GM21423 (cell line): ENCODE data around the gene B4GALT3.

Experiments used
- ATAC-seq: cut with Tn5 transposase; IDR thresholded peaks from one replicate; pipeline ENCODE4 v1.9.1; 2021; ENCODE audit warnings: mild to moderate bottlenecking, moderate library complexity; ENCODE audit not compliant: unreplicated experiment

B4GALT3 gene

DNA sequence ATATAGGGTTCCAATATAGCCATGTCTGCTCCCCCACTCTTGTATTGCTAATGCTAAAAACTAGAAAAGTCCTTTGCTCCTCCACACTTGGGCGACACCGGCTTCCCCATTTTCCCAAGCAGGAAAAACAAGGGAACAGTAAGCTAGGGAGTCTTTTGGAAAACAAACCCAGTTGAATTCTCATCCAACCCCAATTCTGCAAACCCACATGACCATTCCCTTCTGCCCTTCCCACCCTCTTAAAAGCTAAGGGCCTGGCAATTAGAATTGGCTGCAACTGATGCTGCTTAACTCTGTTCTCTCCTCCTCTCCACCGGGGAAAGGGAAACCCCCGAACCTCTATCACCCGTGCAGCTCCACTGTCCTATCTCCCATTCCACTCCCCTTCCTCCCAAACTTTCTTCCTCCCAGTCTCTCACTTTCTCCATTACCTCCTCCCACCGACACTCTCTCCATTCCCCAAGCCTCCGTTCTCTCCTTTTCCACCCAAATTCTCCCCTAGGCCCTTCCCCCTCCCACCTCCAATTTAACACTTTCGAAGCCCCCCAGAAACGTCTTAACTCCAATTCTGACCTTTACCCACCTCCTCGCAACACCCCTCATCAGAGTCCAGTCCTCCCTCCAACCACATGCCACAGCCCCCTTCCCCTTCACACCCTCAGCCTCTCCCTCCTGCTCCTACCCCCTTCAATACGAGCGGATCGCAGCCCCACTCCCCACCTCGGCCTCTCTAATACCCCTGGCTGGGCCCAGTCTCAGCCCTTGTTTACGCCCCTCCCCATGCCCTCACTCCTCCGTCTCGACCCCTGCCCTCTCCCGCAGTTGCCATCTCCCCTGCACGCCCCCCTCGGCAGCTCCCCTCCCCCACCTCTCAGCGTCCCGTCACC lies 45.5 kb downstream of the B4GALT3 start:
- peak; percentile 2 for ATAC-seq

GRCh38 chr1:161130266-161130665 lies 47.0 kb downstream of the B4GALT3 start:
- ATAC-seq: no peak

DNA sequence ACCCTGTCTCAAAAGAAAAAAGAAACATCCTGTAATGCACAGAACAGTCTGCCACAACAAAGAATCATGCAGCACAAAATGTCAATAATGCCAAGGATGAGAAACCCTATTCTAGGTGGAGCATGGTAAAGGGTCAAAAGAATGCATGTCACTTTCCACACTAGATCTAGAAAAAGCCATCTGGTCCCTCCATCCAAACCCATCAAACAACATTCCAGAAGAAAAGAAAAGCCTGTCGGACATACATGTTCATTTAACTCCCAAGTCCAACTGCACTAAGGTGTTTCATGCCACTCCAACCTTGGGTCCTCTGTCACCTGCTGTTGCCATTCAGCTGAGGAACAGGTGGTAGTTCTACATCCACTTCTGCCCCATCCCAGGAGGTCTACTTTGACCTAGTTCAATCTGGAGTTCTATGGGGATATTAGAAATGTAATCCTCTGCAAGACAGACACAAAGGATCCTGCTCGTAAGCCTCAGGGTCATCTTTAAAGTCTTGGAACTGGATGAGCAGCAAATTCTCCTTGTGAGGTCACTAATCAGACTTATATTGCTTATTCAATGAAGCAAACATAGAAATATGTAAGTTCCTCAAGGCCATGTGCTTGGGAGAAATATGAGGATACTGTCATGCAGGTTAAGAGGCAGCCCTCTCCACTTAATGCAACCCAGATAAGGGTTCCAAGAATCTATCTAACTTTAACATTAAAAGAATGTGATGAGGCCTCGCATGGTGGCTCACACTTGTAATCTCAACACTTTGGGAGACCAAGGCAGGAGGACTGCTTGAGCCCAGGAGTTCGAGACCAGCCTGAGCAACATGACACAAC lies 48.5 kb downstream of the B4GALT3 start:
- ATAC-seq: no peak

GRCh38 chr1:161127649-161128048 lies 49.7 kb downstream of the B4GALT3 start:
- ATAC-seq: no peak

DNA sequence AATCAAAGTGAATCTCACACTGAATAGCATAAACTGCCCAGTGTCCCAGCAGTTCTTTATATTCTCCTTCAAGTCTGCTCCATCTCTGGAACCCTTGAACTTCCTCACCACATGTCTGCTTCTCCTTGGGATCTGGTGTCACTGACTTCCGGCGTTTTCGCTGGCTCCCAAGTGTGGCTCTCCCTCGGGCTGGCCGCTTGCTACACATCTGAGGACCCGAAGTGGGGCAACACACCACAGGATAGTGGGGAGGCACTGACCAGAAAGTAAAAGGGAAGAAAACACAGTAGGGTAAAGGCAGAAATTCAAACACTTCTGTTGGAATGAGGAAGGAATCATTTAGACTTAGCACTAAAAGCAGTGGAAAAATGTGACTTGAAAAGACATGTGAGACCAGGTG lies 54.3 kb downstream of the B4GALT3 start:
- no peak for ATAC-seq

GRCh38 chr1:161121834-161122233 lies 55.5 kb downstream of the B4GALT3 start:
- ATAC-seq: no peak
